ENCODE results near the gene ACP5. TPM values are rescaled to one million over a fixed set of nuclear protein-coding genes. Genes with fewer than 3 reads are reported as not detected.

Gene ACP5
- total and polyA plus RNA-seq, 12 donors = 0.80 to 22.7 (median 2.0) TPM

DNA sequence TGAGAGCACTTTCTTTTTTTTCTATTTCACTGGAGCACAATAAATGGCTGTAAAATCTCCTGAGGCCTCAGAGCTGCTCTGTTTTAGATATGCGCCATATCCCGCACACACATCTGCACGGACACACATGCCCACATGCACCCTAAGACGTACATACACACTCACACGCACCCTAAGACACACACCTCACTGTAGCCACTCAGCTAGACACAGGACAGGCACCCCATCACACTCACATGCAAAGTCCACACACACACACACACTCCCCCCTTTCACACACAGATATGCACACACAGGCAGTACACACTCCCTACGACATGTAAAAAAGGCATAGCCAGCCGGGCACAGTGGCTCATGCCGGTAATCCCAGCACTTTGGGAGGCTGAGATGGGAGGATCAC is 27.2 kb downstream of the ACP5 start:
- H3K9me3 ChIP-seq = no peaks in the 10 kb centered on the region
- H3K27ac ChIP-seq = no peak overlapping the region
- TF ChIP-seq, protein P1, sequence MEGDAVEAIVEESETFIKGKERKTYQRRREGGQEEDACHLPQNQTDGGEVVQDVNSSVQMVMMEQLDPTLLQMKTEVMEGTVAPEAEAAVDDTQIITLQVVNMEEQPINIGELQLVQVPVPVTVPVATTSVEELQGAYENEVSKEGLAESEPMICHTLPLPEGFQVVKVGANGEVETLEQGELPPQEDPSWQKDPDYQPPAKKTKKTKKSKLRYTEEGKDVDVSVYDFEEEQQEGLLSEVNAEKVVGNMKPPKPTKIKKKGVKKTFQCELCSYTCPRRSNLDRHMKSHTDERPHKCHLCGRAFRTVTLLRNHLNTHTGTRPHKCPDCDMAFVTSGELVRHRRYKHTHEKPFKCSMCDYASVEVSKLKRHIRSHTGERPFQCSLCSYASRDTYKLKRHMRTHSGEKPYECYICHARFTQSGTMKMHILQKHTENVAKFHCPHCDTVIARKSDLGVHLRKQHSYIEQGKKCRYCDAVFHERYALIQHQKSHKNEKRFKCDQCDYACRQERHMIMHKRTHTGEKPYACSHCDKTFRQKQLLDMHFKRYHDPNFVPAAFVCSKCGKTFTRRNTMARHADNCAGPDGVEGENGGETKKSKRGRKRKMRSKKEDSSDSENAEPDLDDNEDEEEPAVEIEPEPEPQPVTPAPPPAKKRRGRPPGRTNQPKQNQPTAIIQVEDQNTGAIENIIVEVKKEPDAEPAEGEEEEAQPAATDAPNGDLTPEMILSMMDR (IDR thresholded peaks at IDR 0.05) = no peak
- intact Hi-C loops (cut with DNase I) = no loop called here
- ATAC-seq (no peak), DNase-seq (no peak)
- no peaks in the 10 kb centered on the region for H3K27me3 ChIP-seq
- H3K4me1 ChIP-seq = peaks cover 0 to 2% (median 0%) of the 10 kb centered on the region in 9 donors
- H3K4me3 ChIP-seq = no peak overlapping the region
- peaks cover 0 to 66% (median 18%) of the 10 kb centered on the region in 9 donors for H3K36me3 ChIP-seq
- WGBS, 2 donors = 89 to 93% methylated on average over 8 of the region's 8 CpGs

DNA sequence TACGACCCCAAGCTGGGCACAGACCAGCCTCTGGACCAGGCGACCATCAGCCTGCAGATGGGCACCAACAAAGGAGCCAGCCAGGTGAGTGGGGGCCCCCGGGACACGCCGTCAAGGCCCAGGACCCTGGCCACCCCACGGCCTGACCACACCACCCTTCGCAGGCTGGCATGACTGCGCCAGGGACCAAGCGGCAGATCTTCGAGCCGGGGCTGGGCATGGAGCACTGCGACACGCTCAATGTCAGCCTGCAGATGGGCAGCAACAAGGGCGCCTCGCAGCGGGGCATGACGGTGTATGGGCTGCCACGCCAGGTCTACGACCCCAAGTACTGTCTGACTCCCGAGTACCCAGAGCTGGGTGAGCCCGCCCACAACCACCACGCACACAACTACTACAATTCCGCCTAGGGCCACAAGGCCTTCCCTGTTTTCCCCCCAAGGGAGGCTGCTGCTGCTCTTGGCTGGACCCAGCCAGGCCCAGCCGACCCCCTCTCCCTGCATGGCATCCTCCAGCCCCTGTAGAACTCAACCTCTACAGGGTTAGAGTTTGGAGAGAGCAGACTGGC is 28.0 kb downstream of the ACP5 start:
- Histone ChIP-seq H3K4me1 (no peaks in the 10 kb centered on the region), H3K4me3 (no peak overlapping the region), H3K9me3 (no peaks in the 10 kb centered on the region), H3K27me3 (no peaks in the 10 kb centered on the region), H3K36me3 (peaks cover 0 to 60% (median 16%) of the 10 kb centered on the region in 9 donors), H3K27ac (no peak overlapping the region)
- TF ChIP-seq, protein P1 (IDR thresholded peaks at IDR 0.05) = no peak
- WGBS, 2 donors = 91% methylated on average over 24 of the region's 24 CpGs
- DNase-seq (no peak), ATAC-seq (no peak)
- intact Hi-C loops (cut with DNase I) = no loop called here

DNA sequence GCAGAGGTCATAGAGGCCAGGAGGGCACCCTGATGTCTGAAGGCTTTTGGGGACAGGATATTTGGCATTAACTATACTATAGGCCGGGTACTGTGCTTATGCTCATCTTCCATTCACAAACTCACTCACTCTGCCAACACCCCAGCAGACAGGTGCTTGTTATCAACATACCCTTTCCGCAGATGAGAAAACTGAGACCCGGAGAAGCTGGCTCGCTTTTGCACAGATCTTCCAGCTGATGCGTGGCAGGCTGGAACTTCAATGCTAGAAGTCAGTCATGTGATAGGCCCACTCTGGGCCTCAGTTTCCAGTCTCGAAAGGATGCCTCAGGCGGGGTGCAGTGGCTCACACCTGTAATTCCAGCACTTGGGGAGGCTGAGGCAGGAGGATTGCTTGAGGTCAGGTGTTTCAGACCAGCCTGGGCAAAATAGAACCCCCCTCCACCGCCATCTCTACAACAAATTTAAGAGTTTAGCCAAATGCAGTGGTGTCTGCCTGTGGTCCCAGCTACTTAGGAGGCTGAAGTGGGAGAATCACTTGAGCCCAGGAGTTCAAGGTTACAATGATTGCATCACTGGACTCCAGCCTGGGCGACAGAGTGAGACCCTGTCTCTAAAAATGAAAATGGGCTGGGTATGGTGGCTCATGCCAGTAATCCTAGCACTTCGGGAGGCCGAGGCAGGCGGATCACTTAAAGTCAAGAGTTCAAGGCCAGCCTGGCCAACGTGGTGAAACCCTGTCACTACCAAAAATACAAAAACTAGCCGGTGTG is 29.3 kb downstream of the ACP5 start:
- H3K27me3 ChIP-seq = no peaks in the 10 kb centered on the region
- no peaks in the 10 kb centered on the region for H3K4me1 ChIP-seq
- 90 to 91% methylated on average over 14 of the region's 14 CpGs for WGBS, 2 donors
- TF ChIP-seq, protein P1 (IDR thresholded peaks at IDR 0.05) = no peak
- peaks cover 0 to 49% (median 5%) of the 10 kb centered on the region in 9 donors for H3K36me3 ChIP-seq
- ATAC-seq = no peak
- intact Hi-C loops (cut with DNase I) = no loop called here
- H3K27ac ChIP-seq = no peak overlapping the region
- H3K4me3 ChIP-seq = no peak overlapping the region
- H3K9me3 ChIP-seq = no peaks in the 10 kb centered on the region
- DNase-seq = no peak

DNA sequence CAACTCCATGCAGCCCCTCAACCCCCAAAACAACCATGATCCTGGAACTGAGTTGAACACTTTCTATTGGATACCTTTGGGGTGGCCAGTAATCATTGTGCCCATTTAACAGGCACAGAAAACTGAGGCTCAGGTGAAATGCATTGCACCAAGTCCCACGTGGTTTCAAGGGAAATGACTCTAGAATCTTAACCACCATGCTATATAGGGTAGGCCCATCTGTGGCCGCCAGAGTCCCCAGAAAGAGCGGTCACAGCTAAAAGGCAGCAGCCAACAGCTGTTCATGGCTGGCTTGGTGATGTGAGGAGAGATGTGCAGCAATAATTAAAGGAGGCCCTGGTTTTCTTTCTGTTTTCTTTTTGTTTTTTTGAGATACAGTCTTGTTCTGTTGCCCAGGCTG is 36.2 kb downstream of the ACP5 start:
- Histone ChIP-seq H3K27me3 (peaks cover 0 to 23% (median 0%) of the 10 kb centered on the region in 7 donors), H3K9me3 (no peaks in the 10 kb centered on the region), H3K36me3 (peaks cover 0 to 6% (median 0%) of the 10 kb centered on the region in 9 donors), H3K27ac (no peak overlapping the region), H3K4me3 (no peak overlapping the region), H3K4me1 (peaks cover 0 to 24% (median 11%) of the 10 kb centered on the region in 9 donors)
- intact Hi-C loops (cut with DNase I) = no loop called here
- no peak for DNase-seq
- no peak for ATAC-seq
- TF ChIP-seq, protein P1 (IDR thresholded peaks at IDR 0.05) = no peak
- WGBS, 2 donors = 65 to 71% methylated on average over 3 of the region's 3 CpGs
